GM23248 (cell line): Measurements from ENCODE around the gene MYG1. TPM values are rescaled to one million over a fixed set of nuclear protein-coding genes. Genes with fewer than 3 reads are reported as not detected.
A peak's percentile ranks its signal among the peaks of the same experiment; 100 is the strongest.

Experiments used
- DNase-seq: peaks from one replicate; pipeline ENCODE4 v3.0.0-alpha.2; 2015
- H2AFZ ChIP-seq: fragments of 200-600 bp; sonication (generic); 2 replicates; pipeline ENCODE4 v1.6.1; 2016; ENCODE audit warnings: antibody characterized with exemption
- H3F3A ChIP-seq: fragments of 200-600 bp; sonication (generic); 2 replicates; pipeline ENCODE4 v1.6.1; 2016; ENCODE audit warnings: mild to moderate bottlenecking, antibody characterized with exemption, mixed run types; ENCODE audit not compliant: insufficient read depth
- H3K27ac ChIP-seq: fragments of 200-600 bp; sonication (generic); 2 replicates; pipeline ENCODE4 v1.5.1; 2016; ENCODE audit warnings: mild to moderate bottlenecking
- H3K27me3 ChIP-seq: fragments of 200-600 bp; sonication (generic); replicated peaks from 2 replicates; pipeline ENCODE4 v1.6.1; 2016; ENCODE audit warnings: mild to moderate bottlenecking; ENCODE audit not compliant: insufficient read depth
- H3K36me3 ChIP-seq: fragments of 200-600 bp; sonication (generic); 2 replicates; pipeline ENCODE4 v1.6.1; 2016; ENCODE audit warnings: low read depth, mild to moderate bottlenecking
- H3K4me1 ChIP-seq: fragments of 200-600 bp; sonication (generic); 2 replicates; pipeline ENCODE4 v1.6.1; 2016; ENCODE audit warnings: mild to moderate bottlenecking; ENCODE audit not compliant: insufficient read depth
- H3K4me2 ChIP-seq: fragments of 200-600 bp; sonication (generic); one replicate; pipeline ENCODE4 v1.6.1; 2016; ENCODE audit warnings: mild to moderate bottlenecking; ENCODE audit not compliant: unreplicated experiment
- H3K4me3 ChIP-seq: fragments of 200-600 bp; sonication (generic); 2 replicates; pipeline ENCODE4 v1.5.1; 2016; ENCODE audit warnings: mild to moderate bottlenecking
- H3K79me2 ChIP-seq: fragments of 200-600 bp; sonication (generic); 2 replicates; pipeline ENCODE4 v1.6.1; 2016; ENCODE audit warnings: mild to moderate bottlenecking; ENCODE audit not compliant: insufficient read depth
- H3K9ac ChIP-seq: fragments of 200-600 bp; sonication (generic); 2 replicates; pipeline ENCODE4 v1.6.1; 2016; ENCODE audit warnings: mild to moderate bottlenecking
- H3K9me2 ChIP-seq: fragments of 200-600 bp; sonication (generic); 2 replicates; pipeline ENCODE4 v1.6.1; 2016; ENCODE audit warnings: mixed run types, mild to moderate bottlenecking, moderate library complexity; ENCODE audit not compliant: insufficient read depth
- H3K9me3 ChIP-seq: fragments of 200-600 bp; sonication (generic); one replicate; pipeline ENCODE4 v1.6.1; 2017; ENCODE audit warnings: low read depth
- H4K20me1 ChIP-seq: fragments of 200-600 bp; sonication (generic); 2 replicates; pipeline ENCODE4 v1.6.0; 2016; ENCODE audit not compliant: insufficient read depth
- EZH2 ChIP-seq: fragments of 200-600 bp; sonication (generic); IDR thresholded peaks from 2 replicates; pipeline ENCODE4 v1.6.1; 2018; ENCODE audit warnings: antibody characterized with exemption, mild to moderate bottlenecking; ENCODE audit not compliant: insufficient read depth, poor library complexity, severe bottlenecking
- EZH2phosphoT487 ChIP-seq: fragments of 200-600 bp; sonication (generic); IDR thresholded peaks from 2 replicates; pipeline ENCODE4 v1.6.1; 2018; ENCODE audit warnings: antibody characterized with exemption, moderate library complexity, mild to moderate bottlenecking, low read depth; ENCODE audit not compliant: insufficient read depth
- WGBS, 2 experiments: methylation state at CpG; one replicate each; pipeline ENCODE4 v1.1.6; 2015 to 2017; ENCODE audit warnings: low lambda C conversion rate in 2 of 2, low coverage in 1 of 2; ENCODE audit errors: missing lambda C conversion rate in 2 of 2; 5-methylcytosine and 5-hydroxymethylcytosine counted together
- in situ Hi-C: fragments of 300-500 bp; cut with MboI; formaldehyde crosslinking; loops from 2 replicates; pipeline ENCODE4 v1.15.0; 2020
- polyA plus RNA-seq: library from polyadenylated mRNA; unstranded; fragments of >200 nt; fragmentation: Nextera tagmentation; extraction: Ambion mirVana; gene quantifications from 2 replicates; pipeline ENCODE4 v1.2.1, GENCODE V29; 2016
- total RNA-seq: library from RNA; depleted of rRNA; stranded (reverse); fragments of >200 nt; shearing (Covaris generic); gene quantifications from 2 replicates; pipeline ENCODE4 v1.2.3, GENCODE V29; 2014

The MYG1 gene
- total and polyA plus RNA-seq, 2 experiments from 2014 or later = 39.6 to 47.8 TPM

GRCh38 chr12:53279888-53280498, 19.5 kb upstream of the MYG1 start:
- Histone ChIP-seq H3F3A (no peaks in the 10 kb centered on the region), H2AFZ (no peak overlapping the region), H3K27ac (no peak overlapping the region), H4K20me1 (no peaks in the 10 kb centered on the region), H3K9ac (no peak overlapping the region), H3K36me3 (no peaks in the 10 kb centered on the region), H3K4me1 (no peaks in the 10 kb centered on the region), H3K27me3 (no peaks in the 10 kb centered on the region), H3K4me2 (no peak overlapping the region), H3K4me3 (no peak overlapping the region), H3K9me2 (no peaks in the 10 kb centered on the region), H3K79me2 (no peaks in the 10 kb centered on the region), H3K9me3 (no peaks in the 10 kb centered on the region)
- in situ Hi-C loops = loop anchor here (10.0 kb wide), 1 partner anchor 65 kb away; no protein-coding TSS in a partner anchor
- TF ChIP-seq EZH2 (no peak), EZH2phosphoT487 (no peak)
- no peak for DNase-seq
- 92 to 93% methylated on average over 9 of the region's 9 CpGs for WGBS, 2 experiments

- Histone ChIP-seq H3F3A (peaks cover 20% of the 10 kb centered on the region), H3K9me2 (no peaks in the 10 kb centered on the region), H3K4me3 (no peak overlapping the region), H3K9ac (no peak overlapping the region), H3K27ac (no peak overlapping the region), H3K36me3 (no peaks in the 10 kb centered on the region), H3K79me2 (no peaks in the 10 kb centered on the region), H3K4me2 (no peak overlapping the region), H3K9me3 (no peaks in the 10 kb centered on the region), H4K20me1 (no peaks in the 10 kb centered on the region), H3K27me3 (no peaks in the 10 kb centered on the region), H2AFZ (no peak overlapping the region), H3K4me1 (peaks cover 21% of the 10 kb centered on the region)
- TF ChIP-seq EZH2 (no peak), EZH2phosphoT487 (no peak)
- no peak for DNase-seq
- in situ Hi-C loops = loop anchor here (10.0 kb wide), 1 partner anchor 72 kb away; no protein-coding TSS in a partner anchor
- WGBS, 2 experiments = 66 to 72% methylated on average over 9 of the region's 9 CpGs
Measured at GRCh38 chr12:53286448-53286847, 13.0 kb upstream of the MYG1 start.

- in situ Hi-C loops = loop anchor here (10.0 kb wide), 1 partner anchor 73 kb away; no protein-coding TSS in a partner anchor
- no peak overlapping the region for H3K9ac ChIP-seq
- H3K4me2 ChIP-seq = no peak overlapping the region
- H3F3A ChIP-seq = peaks cover 20% of the 10 kb centered on the region
- no peaks in the 10 kb centered on the region for H3K36me3 ChIP-seq
- H3K4me1 ChIP-seq = peaks cover 21% of the 10 kb centered on the region
- H3K27me3 ChIP-seq = no peaks in the 10 kb centered on the region
- no peaks in the 10 kb centered on the region for H3K9me3 ChIP-seq
- no peak overlapping the region for H3K4me3 ChIP-seq
- 68 to 69% methylated on average over 11 of the region's 11 CpGs for WGBS, 2 experiments
- no peak for TF ChIP-seq EZH2
- TF ChIP-seq EZH2phosphoT487 = no peak
- no peaks in the 10 kb centered on the region for H3K79me2 ChIP-seq
- DNase-seq = peak; percentile 73
- H3K27ac ChIP-seq = no peak overlapping the region
- H4K20me1 ChIP-seq = no peaks in the 10 kb centered on the region
- 0 out of 2 replicates have a peak overlapping the region, but pooled peaks have one; percentile 22 for H2AFZ ChIP-seq
- no peaks in the 10 kb centered on the region for H3K9me2 ChIP-seq
Measured at GRCh38 chr12:53287741-53288216, 11.7 kb upstream of the MYG1 start.

GRCh38 chr12:53288322-53288721, 11.2 kb upstream of the MYG1 start:
- in situ Hi-C loops = loop anchor here (10.0 kb wide), 1 partner anchor 74 kb away; no protein-coding TSS in a partner anchor
- Histone ChIP-seq H3K4me3 (no peak overlapping the region), H3K36me3 (no peaks in the 10 kb centered on the region), H3K79me2 (no peaks in the 10 kb centered on the region), H3K9me3 (no peaks in the 10 kb centered on the region), H3K27me3 (no peaks in the 10 kb centered on the region), H3K4me1 (peaks cover 21% of the 10 kb centered on the region), H2AFZ (no peak overlapping the region), H3F3A (peaks cover 20% of the 10 kb centered on the region), H3K27ac (no peak overlapping the region), H3K9ac (no peak overlapping the region), H4K20me1 (no peaks in the 10 kb centered on the region), H3K4me2 (no peak overlapping the region), H3K9me2 (no peaks in the 10 kb centered on the region)
- WGBS, 2 experiments = 80 to 82% methylated on average over 6 of the region's 6 CpGs
- no peak for DNase-seq
- TF ChIP-seq EZH2 = no peak
- TF ChIP-seq EZH2phosphoT487 = no peak
